ENCODE measurements around the gene SLC6A17. TPM values are rescaled to one million over a fixed set of nuclear protein-coding genes. Genes with fewer than 3 reads are reported as not detected.

Gene SLC6A17
- total RNA-seq, 1 experiment from 2014 or later, result 0.24 TPM

DNA sequence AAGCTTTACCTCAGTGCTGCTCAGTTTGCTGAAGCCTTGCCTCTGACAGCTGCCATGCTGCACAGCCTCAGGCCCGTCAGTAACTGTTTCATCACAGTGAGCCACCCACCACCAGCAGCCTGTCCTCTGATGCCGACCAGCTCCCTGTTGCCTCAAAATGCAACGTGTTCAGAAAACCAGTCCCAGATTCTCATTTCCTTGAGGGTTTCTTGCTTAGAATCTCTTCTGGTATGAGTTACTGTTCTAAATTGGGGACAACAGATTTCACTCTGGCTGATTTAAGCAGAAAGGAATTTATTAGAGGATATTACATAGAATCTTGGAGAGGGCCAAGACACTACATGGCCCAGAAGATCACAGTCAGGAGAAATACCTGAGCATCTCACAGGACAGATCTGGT is 27.1 kb upstream of the SLC6A17 start (continued):
- TF ChIP-seq, protein P1, sequence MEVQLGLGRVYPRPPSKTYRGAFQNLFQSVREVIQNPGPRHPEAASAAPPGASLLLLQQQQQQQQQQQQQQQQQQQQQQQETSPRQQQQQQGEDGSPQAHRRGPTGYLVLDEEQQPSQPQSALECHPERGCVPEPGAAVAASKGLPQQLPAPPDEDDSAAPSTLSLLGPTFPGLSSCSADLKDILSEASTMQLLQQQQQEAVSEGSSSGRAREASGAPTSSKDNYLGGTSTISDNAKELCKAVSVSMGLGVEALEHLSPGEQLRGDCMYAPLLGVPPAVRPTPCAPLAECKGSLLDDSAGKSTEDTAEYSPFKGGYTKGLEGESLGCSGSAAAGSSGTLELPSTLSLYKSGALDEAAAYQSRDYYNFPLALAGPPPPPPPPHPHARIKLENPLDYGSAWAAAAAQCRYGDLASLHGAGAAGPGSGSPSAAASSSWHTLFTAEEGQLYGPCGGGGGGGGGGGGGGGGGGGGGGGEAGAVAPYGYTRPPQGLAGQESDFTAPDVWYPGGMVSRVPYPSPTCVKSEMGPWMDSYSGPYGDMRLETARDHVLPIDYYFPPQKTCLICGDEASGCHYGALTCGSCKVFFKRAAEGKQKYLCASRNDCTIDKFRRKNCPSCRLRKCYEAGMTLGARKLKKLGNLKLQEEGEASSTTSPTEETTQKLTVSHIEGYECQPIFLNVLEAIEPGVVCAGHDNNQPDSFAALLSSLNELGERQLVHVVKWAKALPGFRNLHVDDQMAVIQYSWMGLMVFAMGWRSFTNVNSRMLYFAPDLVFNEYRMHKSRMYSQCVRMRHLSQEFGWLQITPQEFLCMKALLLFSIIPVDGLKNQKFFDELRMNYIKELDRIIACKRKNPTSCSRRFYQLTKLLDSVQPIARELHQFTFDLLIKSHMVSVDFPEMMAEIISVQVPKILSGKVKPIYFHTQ (CRISPR knock-in tag; IDR thresholded peaks at IDR 0.05), result no peak
- TF ChIP-seq NR1H2 (CRISPR knock-in tag; IDR thresholded peaks at IDR 0.05) (no peak), ZNF512 (CRISPR knock-in tag; IDR thresholded peaks at IDR 0.05; ENCODE audit: borderline replicate concordance) (no peak), EMX1 (CRISPR knock-in tag; IDR thresholded peaks at IDR 0.05) (no peak), IRF2 (CRISPR knock-in tag; IDR thresholded peaks at IDR 0.05; ENCODE audit: borderline replicate concordance, low read depth) (no peak), ZNF263 (CRISPR knock-in tag; IDR thresholded peaks at IDR 0.05; ENCODE audit: low read depth) (no peak)

DNA sequence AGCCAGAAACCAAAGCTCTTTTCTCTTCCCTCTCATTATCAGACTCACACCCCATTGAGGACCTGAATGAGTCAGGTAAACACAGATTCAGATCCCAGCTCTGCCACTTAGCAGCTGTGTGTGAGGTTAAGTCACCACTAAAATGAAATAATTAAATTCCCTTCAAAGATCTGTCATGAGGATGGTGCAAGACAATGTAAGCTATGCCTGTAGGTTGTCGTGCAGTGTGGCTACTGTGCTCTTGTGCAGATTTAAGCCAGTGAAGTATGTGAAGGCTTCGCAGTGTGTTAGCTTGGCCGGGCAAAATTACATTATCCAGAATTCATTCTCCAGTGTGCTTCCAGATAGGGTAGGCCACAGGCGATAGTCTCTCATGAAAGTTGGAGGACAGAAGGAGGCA is 24.5 kb upstream of the SLC6A17 start:
- POLR2A ChIA-PET, result no interaction called here
- Mint-ChIP-seq H3K4me1 (peaks cover 3% of the 10 kb centered on the region), H3K36me3 (peaks cover 7% of the 10 kb centered on the region), H3K27ac (no peak overlapping the region), H3K27me3 (ENCODE audit: low read depth) (peaks cover 46% of the 10 kb centered on the region), H3K4me3 (no peak overlapping the region), H3K9me3 (peaks cover 35% of the 10 kb centered on the region)
- DNase-seq (ENCODE audit: low spot score), result no peak
- TF ChIP-seq IRF1 (CRISPR knock-in tag; IDR thresholded peaks at IDR 0.05) (no peak), TP53 (CRISPR knock-in tag; IDR thresholded peaks at IDR 0.05) (no peak), ESRRA (CRISPR knock-in tag; IDR thresholded peaks at IDR 0.05; ENCODE audit: borderline replicate concordance) (no peak), NFATC4 (CRISPR knock-in tag; IDR thresholded peaks at IDR 0.05) (no peak), FOXJ3 (CRISPR knock-in tag; IDR thresholded peaks at IDR 0.05; ENCODE audit: borderline replicate concordance) (no peak), ZNF138 (CRISPR knock-in tag; conservative IDR thresholded peaks at IDR 0.05) (no peak), TEAD1 (CRISPR knock-in tag; IDR thresholded peaks at IDR 0.05) (no peak), USF1 (CRISPR knock-in tag; IDR thresholded peaks at IDR 0.05) (no peak), EMX1 (CRISPR knock-in tag; IDR thresholded peaks at IDR 0.05) (no peak), ZNF423 (CRISPR knock-in tag; IDR thresholded peaks at IDR 0.05) (no peak), SOX15 (CRISPR knock-in tag; IDR thresholded peaks at IDR 0.05) (no peak), STAT6 (CRISPR knock-in tag; conservative IDR thresholded peaks at IDR 0.05; ENCODE audit: low read depth) (no peak), FOXK1 (CRISPR knock-in tag; IDR thresholded peaks at IDR 0.05) (no peak), GRHL2 (CRISPR knock-in tag; IDR thresholded peaks at IDR 0.05; ENCODE audit: insufficient replicate concordance, severe bottlenecking) (no peak), ATF3 (CRISPR knock-in tag; conservative IDR thresholded peaks at IDR 0.05) (no peak), ATF1 (CRISPR knock-in tag; IDR thresholded peaks at IDR 0.05) (no peak), OVOL2 (CRISPR knock-in tag; IDR thresholded peaks at IDR 0.05; ENCODE audit: borderline replicate concordance) (no peak)
- TF ChIP-seq, protein P2, sequence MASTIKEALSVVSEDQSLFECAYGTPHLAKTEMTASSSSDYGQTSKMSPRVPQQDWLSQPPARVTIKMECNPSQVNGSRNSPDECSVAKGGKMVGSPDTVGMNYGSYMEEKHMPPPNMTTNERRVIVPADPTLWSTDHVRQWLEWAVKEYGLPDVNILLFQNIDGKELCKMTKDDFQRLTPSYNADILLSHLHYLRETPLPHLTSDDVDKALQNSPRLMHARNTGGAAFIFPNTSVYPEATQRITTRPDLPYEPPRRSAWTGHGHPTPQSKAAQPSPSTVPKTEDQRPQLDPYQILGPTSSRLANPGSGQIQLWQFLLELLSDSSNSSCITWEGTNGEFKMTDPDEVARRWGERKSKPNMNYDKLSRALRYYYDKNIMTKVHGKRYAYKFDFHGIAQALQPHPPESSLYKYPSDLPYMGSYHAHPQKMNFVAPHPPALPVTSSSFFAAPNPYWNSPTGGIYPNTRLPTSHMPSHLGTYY (CRISPR knock-in tag; IDR thresholded peaks at IDR 0.05), result no peak
- TF ChIP-seq, protein P3, sequence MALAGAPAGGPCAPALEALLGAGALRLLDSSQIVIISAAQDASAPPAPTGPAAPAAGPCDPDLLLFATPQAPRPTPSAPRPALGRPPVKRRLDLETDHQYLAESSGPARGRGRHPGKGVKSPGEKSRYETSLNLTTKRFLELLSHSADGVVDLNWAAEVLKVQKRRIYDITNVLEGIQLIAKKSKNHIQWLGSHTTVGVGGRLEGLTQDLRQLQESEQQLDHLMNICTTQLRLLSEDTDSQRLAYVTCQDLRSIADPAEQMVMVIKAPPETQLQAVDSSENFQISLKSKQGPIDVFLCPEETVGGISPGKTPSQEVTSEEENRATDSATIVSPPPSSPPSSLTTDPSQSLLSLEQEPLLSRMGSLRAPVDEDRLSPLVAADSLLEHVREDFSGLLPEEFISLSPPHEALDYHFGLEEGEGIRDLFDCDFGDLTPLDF (CRISPR knock-in tag; IDR thresholded peaks at IDR 0.05), result no peak
- CTCF ChIA-PET, result interaction anchor here (0.6 to 1.3 kb wide), 3 partner anchors 9 to 150 kb away, joined by 3 to 6 read pairs (median 5); no protein-coding TSS in a partner anchor
- no peak for ATAC-seq
